H9 (cell line): ENCODE results near the gene CCM2. TPM values are rescaled to one million over a fixed set of nuclear protein-coding genes. Genes with fewer than 3 reads are reported as not detected.

Experiments
- DNase-seq: peaks from one replicate; pipeline ENCODE4 v3.0.0-alpha.2; 2017
- H2AFZ ChIP-seq: one replicate; pipeline ENCODE4 v1.6.1; 2013; ENCODE audit warnings: mild to moderate bottlenecking, low read length, control low read depth, moderate library complexity
- H2AK5ac ChIP-seq: 2 replicates; pipeline ENCODE4 v1.6.1; 2013; ENCODE audit warnings: low read length, control low read depth, mixed read lengths; ENCODE audit not compliant: insufficient read length
- H2BK120ac ChIP-seq: one replicate; pipeline ENCODE4 v1.6.1; 2013; ENCODE audit warnings: low read depth, mild to moderate bottlenecking, low read length, control low read depth, inconsistent platforms; ENCODE audit not compliant: poor library complexity, severe bottlenecking
- H2BK12ac ChIP-seq: 2 replicates; pipeline ENCODE4 v1.6.1; 2013; ENCODE audit warnings: low read length, control low read depth, mixed read lengths, low read depth; ENCODE audit not compliant: insufficient read length
- H2BK15ac ChIP-seq: 2 replicates; pipeline ENCODE4 v1.6.1; 2013; ENCODE audit warnings: low read depth, low read length, control low read depth
- H2BK20ac ChIP-seq: one replicate; pipeline ENCODE4 v1.6.1; 2013; ENCODE audit warnings: low read depth, mild to moderate bottlenecking, low read length, control low read depth, inconsistent platforms; ENCODE audit not compliant: poor library complexity, severe bottlenecking
- H2BK5ac ChIP-seq: 2 replicates; pipeline ENCODE4 v1.6.1; 2013; ENCODE audit warnings: low read length, control low read depth, mixed read lengths; ENCODE audit not compliant: insufficient read length
- H3K14ac ChIP-seq: 2 replicates; pipeline ENCODE4 v1.6.1; 2013; ENCODE audit warnings: low read length, control low read depth; ENCODE audit not compliant: insufficient read depth
- H3K18ac ChIP-seq: 2 replicates; pipeline ENCODE4 v1.6.1; 2013; ENCODE audit warnings: low read depth, mild to moderate bottlenecking, mixed read lengths, low read length, control low read depth; ENCODE audit not compliant: insufficient read length
- H3K23ac ChIP-seq: 2 replicates; pipeline ENCODE4 v1.6.1; 2013; ENCODE audit warnings: low read length, control low read depth, mixed read lengths, low read depth; ENCODE audit not compliant: insufficient read length
- H3K23me2 ChIP-seq: 2 replicates; pipeline ENCODE4 v1.6.1; 2013; ENCODE audit warnings: low read depth, mild to moderate bottlenecking, mixed read lengths, low read length, control low read depth; ENCODE audit not compliant: insufficient read length, poor library complexity, severe bottlenecking
- H3K27ac ChIP-seq: 2 replicates; pipeline ENCODE4 v1.5.1; 2013; ENCODE audit warnings: low read length, control low read depth, mixed read lengths, low read depth; ENCODE audit not compliant: insufficient read length
- H3K27me3 ChIP-seq: 2 replicates; pipeline ENCODE4 v1.6.1; 2013; ENCODE audit warnings: low read length, control low read depth, inconsistent platforms; ENCODE audit not compliant: insufficient read depth
- H3K4ac ChIP-seq: 2 replicates; pipeline ENCODE4 v1.6.1; 2013; ENCODE audit warnings: low read depth, mild to moderate bottlenecking, control low read depth, inconsistent platforms, low read length, moderate library complexity
- H3K4me1 ChIP-seq: 2 replicates; pipeline ENCODE4 v1.6.1; 2013; ENCODE audit warnings: low read length, control low read depth, inconsistent platforms; ENCODE audit not compliant: insufficient read depth
- H3K4me2 ChIP-seq: 2 replicates; pipeline ENCODE4 v1.6.1; 2013; ENCODE audit warnings: low read length, control low read depth, mixed read lengths; ENCODE audit not compliant: insufficient read length, insufficient read depth
- H3K56ac ChIP-seq: 2 replicates; pipeline ENCODE4 v1.6.1; 2013; ENCODE audit warnings: low read depth, mild to moderate bottlenecking, mixed read lengths, low read length, control low read depth; ENCODE audit not compliant: insufficient read length
- H3K79me1 ChIP-seq: 2 replicates; pipeline ENCODE4 v1.6.1; 2013; ENCODE audit warnings: low read depth, mild to moderate bottlenecking, moderate library complexity, low read length, control low read depth, inconsistent platforms; ENCODE audit not compliant: insufficient read depth, poor library complexity, severe bottlenecking
- H3K79me2 ChIP-seq: 2 replicates; pipeline ENCODE4 v1.6.1; 2013; ENCODE audit warnings: low read length, control low read depth, inconsistent platforms; ENCODE audit not compliant: insufficient read depth
- H3K9ac ChIP-seq: 2 replicates; pipeline ENCODE4 v1.6.1; 2013; ENCODE audit warnings: low read length, control low read depth, mixed read lengths; ENCODE audit not compliant: insufficient read length; ENCODE audit errors: extremely low read depth
- H3K9me3 ChIP-seq: one replicate; pipeline ENCODE4 v1.6.1; 2013; ENCODE audit warnings: low read depth, low read length, inconsistent platforms; ENCODE audit not compliant: control insufficient read depth
- H3T11ph ChIP-seq: one replicate; pipeline ENCODE4 v1.6.1; 2013; ENCODE audit warnings: mild to moderate bottlenecking, low read length, control low read depth, inconsistent platforms
- H4K20me1 ChIP-seq: one replicate; pipeline ENCODE4 v1.6.1; 2013; ENCODE audit not compliant: control insufficient read depth, insufficient read length, insufficient read depth
- H4K5ac ChIP-seq: 2 replicates; pipeline ENCODE4 v1.6.1; 2013; ENCODE audit warnings: low read depth, mild to moderate bottlenecking, mixed read lengths, low read length, control low read depth; ENCODE audit not compliant: insufficient read length
- H4K8ac ChIP-seq: replicated peaks from 2 replicates; pipeline ENCODE4 v1.6.1; 2013; ENCODE audit warnings: low read length, control low read depth, mixed read lengths, low read depth; ENCODE audit not compliant: insufficient read length
- H4K91ac ChIP-seq: 2 replicates; pipeline ENCODE4 v1.6.1; 2013; ENCODE audit warnings: low read depth, mild to moderate bottlenecking, moderate library complexity, mixed read lengths, low read length, control low read depth; ENCODE audit not compliant: insufficient read length
- H3K27ac Mint-ChIP-seq, 3 experiments: 2 replicates in 2 of 3; 3 replicates in 1 of 3; pipeline ENCODE4 v1.8.0; 2020 to 2021; ENCODE audit warnings: mixed read lengths in 3 of 3, mild to moderate bottlenecking in 1 of 3, moderate library complexity in 1 of 3
- H3K27me3 Mint-ChIP-seq: 2 replicates; pipeline ENCODE4 v1.8.0; 2021; ENCODE audit warnings: low read depth, mild to moderate bottlenecking, moderate library complexity, mixed read lengths
- H3K36me3 Mint-ChIP-seq, 3 experiments: 2 replicates in 2 of 3; 3 replicates in 1 of 3; pipeline ENCODE4 v1.8.0; 2020 to 2021; ENCODE audit warnings: low read depth in 3 of 3, mixed read lengths in 3 of 3; ENCODE audit not compliant: insufficient read depth in 1 of 3
- H3K4me1 Mint-ChIP-seq, 2 experiments: 2 replicates each; pipeline ENCODE4 v1.8.0; 2020; ENCODE audit warnings: mixed read lengths in 2 of 2
- H3K4me3 Mint-ChIP-seq, 2 experiments: 2 replicates in 1 of 2; 3 replicates in 1 of 2; pipeline ENCODE4 v1.8.0; 2020 to 2021; ENCODE audit warnings: mild to moderate bottlenecking in 2 of 2, mixed read lengths in 2 of 2, moderate library complexity in 1 of 2
- H3K9me3 Mint-ChIP-seq, 2 experiments: 2 replicates in 1 of 2; 3 replicates in 1 of 2; pipeline ENCODE4 v1.8.0; 2020; ENCODE audit warnings: mild to moderate bottlenecking in 2 of 2, mixed read lengths in 2 of 2, moderate library complexity in 1 of 2
- CTCF ChIP-seq: fragments of 200-600 bp; sonication (generic); conservative IDR thresholded peaks from 3 replicates; pipeline ENCODE4 v1.8.0; 2021; ENCODE audit warnings: antibody characterized with exemption, mild to moderate bottlenecking
- WGBS: extraction: QIAGEN DNeasy Blood & Tissue Kit; methylation state at CpG from one replicate; pipeline ENCODE4 v1.1.7; 2013; ENCODE audit warnings: missing lambda C conversion rate, low lambda C conversion rate, mixed read lengths; ENCODE audit not compliant: insufficient read length; ENCODE audit errors: extremely low coverage; 5-methylcytosine and 5-hydroxymethylcytosine counted together
- total RNA-seq: library from RNA; stranded (reverse); gene quantifications from 2 replicates; pipeline ENCODE4 v1.2.1, GENCODE V29; 2021

CCM2 gene
- total RNA-seq, 1 experiment from 2014 or later = 30.4 TPM

- Histone ChIP-seq H3K79me2 (no peaks in the 10 kb centered on the region), H3K27me3 (no peaks in the 10 kb centered on the region), H3K18ac (no peak overlapping the region), H2BK120ac (no peak overlapping the region), H4K8ac (no peak overlapping the region), H3K27ac (no peak overlapping the region), H3K4ac (no peak overlapping the region), H4K91ac (no peak overlapping the region), H3K4me1 (no peaks in the 10 kb centered on the region), H2AFZ (no peak overlapping the region), H2BK5ac (no peak overlapping the region), H2BK15ac (no peak overlapping the region), H4K20me1 (no peaks in the 10 kb centered on the region), H3K23me2 (no peaks in the 10 kb centered on the region), H3K9ac (no peak overlapping the region), H3K79me1 (no peaks in the 10 kb centered on the region), H2BK12ac (no peak overlapping the region), H3K14ac (no peak overlapping the region; the same call in 1 of the 2 replicates), H3K56ac (no peak overlapping the region), H3K4me2 (no peak overlapping the region), H2BK20ac (no peak overlapping the region), H3T11ph (no peak overlapping the region), H2AK5ac (no peak overlapping the region), H3K9me3 (no peaks in the 10 kb centered on the region), H3K23ac (no peak overlapping the region), H4K5ac (no peak overlapping the region)
- peaks cover 0 to 7% of the 10 kb centered on the region in 2 experiments; a peak in 1 of 4 replicates for H3K4me1 Mint-ChIP-seq
- no peaks in the 10 kb centered on the region for H3K27me3 Mint-ChIP-seq
- no peak overlapping the region for H3K4me3 Mint-ChIP-seq
- DNase-seq = no peak
- WGBS = no CpG with 5 or more reads among the region's 13 CpGs
- TF ChIP-seq CTCF = no peak
- peaks cover 6 to 55% (median 29%) of the 10 kb centered on the region in 3 experiments; a peak in 6 of 7 replicates for H3K36me3 Mint-ChIP-seq
- H3K9me3 Mint-ChIP-seq = no peaks in the 10 kb centered on the region; a peak in 1 of 5 replicates
- peak overlapping the region; percentile 22 to 91 (median 41); a peak in 4 of 7 replicates for H3K27ac Mint-ChIP-seq
Measured at GRCh38 chr7:45072131-45073030, 72.4 kb downstream of the CCM2 start.
